IMR-90 (cell line): ENCODE results near the gene REN.

ENCODE experiments used
- BHLHE40 ChIP-seq: fragments of 150-350 bp; IDR thresholded peaks from 2 replicates; pipeline ENCODE4 v1.6.1; 2016; ENCODE audit warnings: mild to moderate bottlenecking, low read depth, low read length
- CEBPB ChIP-seq: IDR thresholded peaks from 2 replicates; pipeline ENCODE4 v1.6.1; 2012; ENCODE audit warnings: low read depth, low read length, improper control_type of control experiment
- CTCF ChIP-seq: conservative IDR thresholded peaks from 2 replicates; pipeline ENCODE4 v1.5.1; 2012; ENCODE audit warnings: mild to moderate bottlenecking, low read depth, low read length, improper control_type of control experiment
- ELK1 ChIP-seq: fragments of 150-350 bp; IDR thresholded peaks from 2 replicates; pipeline ENCODE4 v1.6.1; 2016; ENCODE audit warnings: low read depth, mild to moderate bottlenecking, low read length, moderate library complexity, borderline replicate concordance
- MAFK ChIP-seq: IDR thresholded peaks from 2 replicates; pipeline ENCODE4 v1.6.1; 2012; ENCODE audit warnings: low read depth, low read length, improper control_type of control experiment
- MXI1 ChIP-seq: IDR thresholded peaks from 2 replicates; pipeline ENCODE4 v1.6.1; 2012; ENCODE audit warnings: low read depth, mild to moderate bottlenecking, low read length, moderate library complexity, borderline replicate concordance
- NFE2L2 ChIP-seq: fragments of 150-350 bp; IDR thresholded peaks from 2 replicates; pipeline ENCODE4 v1.6.1; 2016; ENCODE audit warnings: low read depth, mild to moderate bottlenecking, low read length
- POLR2A ChIP-seq: IDR thresholded peaks from 2 replicates; pipeline ENCODE4 v1.6.1; 2012; ENCODE audit warnings: mild to moderate bottlenecking, low read depth, low read length
- RAD21 ChIP-seq: IDR thresholded peaks from 2 replicates; pipeline ENCODE4 v1.6.1; 2012; ENCODE audit warnings: low read length, improper control_type of control experiment
- RFX5 ChIP-seq: IDR thresholded peaks from 2 replicates; pipeline ENCODE4 v1.8.0; 2012; ENCODE audit warnings: low read depth, mild to moderate bottlenecking, low read length, moderate library complexity
- SMC3 ChIP-seq: fragments of 150-350 bp; IDR thresholded peaks from 2 replicates; pipeline ENCODE4 v1.6.1; 2016; ENCODE audit warnings: low read depth, mild to moderate bottlenecking, antibody characterized with exemption, low read length, moderate library complexity
- USF2 ChIP-seq: fragments of 150-350 bp; IDR thresholded peaks from 2 replicates; pipeline ENCODE4 v1.6.1; 2017; ENCODE audit warnings: mild to moderate bottlenecking, antibody characterized with exemption, low read length, low read depth

GRCh38 chr1:204150702-204151551 is 15.2 kb downstream of the REN start:
- TF ChIP-seq RFX5 (no peak), CTCF (no peak), CEBPB (no peak), SMC3 (no peak), MXI1 (no peak), POLR2A (no peak), BHLHE40 (no peak), MAFK (no peak), USF2 (no peak), NFE2L2 (no peak), ELK1 (no peak), RAD21 (no peak)
